ENCODE data around the gene SULT1A1.
"Not testable (repeated sequence)": the region's sequence is repeated elsewhere in the genome, so short reads cannot be mapped to it uniquely, and the experiment has no call there.

Gene SULT1A1

GRCh38 chr16:28602529-28602928, 7.3 kb downstream of the SULT1A1 start:
- DNase-seq (ENCODE audit: low spot score in 2 of 2) (no peak), ATAC-seq (ENCODE audit: low read depth) (no peak)
- Mint-ChIP-seq H3K27me3 (no peaks in the 10 kb centered on the region), H3K4me1 (peaks cover 3% of the 10 kb centered on the region), H3K9me3 (no peaks in the 10 kb centered on the region), H3K4me3 (no peak overlapping the region), H3K27ac (no peak overlapping the region), H3K36me3 (no peaks in the 10 kb centered on the region)

GRCh38 chr16:28602062-28602461, 7.8 kb downstream of the SULT1A1 start:
- not testable (repeated sequence) for H3K36me3 Mint-ChIP-seq; DNase-seq (ENCODE audit: low spot score in 2 of 2); H3K27ac Mint-ChIP-seq; H3K4me3 Mint-ChIP-seq; ATAC-seq (ENCODE audit: low read depth); H3K4me1 Mint-ChIP-seq; H3K27me3 Mint-ChIP-seq; H3K9me3 Mint-ChIP-seq

GRCh38 chr16:28601589-28601988, 8.3 kb downstream of the SULT1A1 start:
- not testable (repeated sequence) for H3K9me3 Mint-ChIP-seq; H3K27ac Mint-ChIP-seq; ATAC-seq (ENCODE audit: low read depth); H3K27me3 Mint-ChIP-seq; DNase-seq (ENCODE audit: low spot score in 2 of 2); H3K4me1 Mint-ChIP-seq; H3K36me3 Mint-ChIP-seq
- H3K4me3 Mint-ChIP-seq = peak overlapping the region; percentile 51

- not testable (repeated sequence) for H3K36me3 Mint-ChIP-seq; ATAC-seq (ENCODE audit: low read depth); H3K27me3 Mint-ChIP-seq; H3K4me3 Mint-ChIP-seq; DNase-seq (ENCODE audit: low spot score in 2 of 2); H3K27ac Mint-ChIP-seq; H3K4me1 Mint-ChIP-seq; H3K9me3 Mint-ChIP-seq
Observed at GRCh38 chr16:28600965-28601364, 8.9 kb downstream of the SULT1A1 start.

- H3K9me3 Mint-ChIP-seq; H3K4me3 Mint-ChIP-seq; H3K4me1 Mint-ChIP-seq; H3K36me3 Mint-ChIP-seq; DNase-seq (ENCODE audit: low spot score in 2 of 2); H3K27ac Mint-ChIP-seq; H3K27me3 Mint-ChIP-seq: not testable (repeated sequence)
- peak; percentile 89 for ATAC-seq (ENCODE audit: low read depth)
Observed at GRCh38 chr16:28599377-28600285, 10.2 kb downstream of the SULT1A1 start.

- Mint-ChIP-seq H3K4me1 (no peaks in the 10 kb centered on the region), H3K36me3 (no peaks in the 10 kb centered on the region), H3K9me3 (no peaks in the 10 kb centered on the region), H3K27me3 (peaks cover 2% of the 10 kb centered on the region), H3K27ac (no peak overlapping the region), H3K4me3 (no peak overlapping the region)
- ATAC-seq (ENCODE audit: low read depth) = no peak
- DNase-seq (ENCODE audit: low spot score in 2 of 2) = no peak
Observed at GRCh38 chr16:28597692-28598261, 12.1 kb downstream of the SULT1A1 start.

GRCh38 chr16:28596840-28597691, 12.8 kb downstream of the SULT1A1 start, which contains the start of gene SULT1A2:
Gene SULT1A2, minus strand, starts transcription at chr16:28597050. Its CDS starts 1,120 bp downstream, at chr16:28595930.
- H3K27ac Mint-ChIP-seq = no peak within 1 kb of the TSS
- H3K36me3 Mint-ChIP-seq = no peaks in the 10 kb centered on the region
- no peak for ATAC-seq (ENCODE audit: low read depth)
- peaks cover 2% of the 10 kb centered on the region for H3K27me3 Mint-ChIP-seq
- H3K9me3 Mint-ChIP-seq = no peaks in the 10 kb centered on the region
- no peaks in the 10 kb centered on the region for H3K4me1 Mint-ChIP-seq
- no peak for DNase-seq (ENCODE audit: low spot score in 2 of 2)
- no peak within 1 kb of the TSS for H3K4me3 Mint-ChIP-seq

- DNase-seq (ENCODE audit: low spot score in 2 of 2) = no peak
- H3K4me3 Mint-ChIP-seq = no peak overlapping the region
Observed at GRCh38 chr16:28596115-28596630, 13.7 kb downstream of the SULT1A1 start.

GRCh38 chr16:28595451-28595850, 14.4 kb downstream of the SULT1A1 start:
- H3K4me3 Mint-ChIP-seq; ATAC-seq (ENCODE audit: low read depth); H3K9me3 Mint-ChIP-seq; DNase-seq (ENCODE audit: low spot score in 2 of 2); H3K4me1 Mint-ChIP-seq; H3K27me3 Mint-ChIP-seq; H3K27ac Mint-ChIP-seq: not testable (repeated sequence)
- H3K36me3 Mint-ChIP-seq = peaks cover 11% of the 10 kb centered on the region

More at GRCh38 chr16:28596115-28596630, 13.7 kb downstream of the SULT1A1 start:
- Mint-ChIP-seq H3K36me3 (peaks cover 6% of the 10 kb centered on the region), H3K27ac (no peak overlapping the region), H3K9me3 (no peaks in the 10 kb centered on the region), H3K27me3 (peaks cover 2% of the 10 kb centered on the region), H3K4me1 (no peaks in the 10 kb centered on the region)
- ATAC-seq (ENCODE audit: low read depth) = no peak

- Mint-ChIP-seq H3K4me3 (no peak overlapping the region), H3K27me3 (peaks cover 2% of the 10 kb centered on the region), H3K4me1 (no peaks in the 10 kb centered on the region), H3K9me3 (no peaks in the 10 kb centered on the region), H3K27ac (no peak overlapping the region), H3K36me3 (peaks cover 19% of the 10 kb centered on the region)
- ATAC-seq (ENCODE audit: low read depth) (no peak), DNase-seq (ENCODE audit: low spot score in 2 of 2) (no peak)
Observed at GRCh38 chr16:28592979-28593553, 16.8 kb downstream of the SULT1A1 start.

GRCh38 chr16:28592511-28592910, 17.3 kb downstream of the SULT1A1 start:
- H3K4me3 Mint-ChIP-seq = no peak overlapping the region
- H3K27ac Mint-ChIP-seq = no peak overlapping the region
- peaks cover 19% of the 10 kb centered on the region for H3K36me3 Mint-ChIP-seq
- no peaks in the 10 kb centered on the region for H3K9me3 Mint-ChIP-seq
- DNase-seq (ENCODE audit: low spot score in 2 of 2) = no peak
- no peaks in the 10 kb centered on the region for H3K4me1 Mint-ChIP-seq
- ATAC-seq (ENCODE audit: low read depth) = no peak
- H3K27me3 Mint-ChIP-seq = peaks cover 2% of the 10 kb centered on the region

GRCh38 chr16:28591355-28591754, 18.5 kb downstream of the SULT1A1 start:
- Mint-ChIP-seq H3K4me1 (no peaks in the 10 kb centered on the region), H3K36me3 (peaks cover 24% of the 10 kb centered on the region), H3K27ac (no peak overlapping the region), H3K9me3 (no peaks in the 10 kb centered on the region), H3K27me3 (peaks cover 2% of the 10 kb centered on the region), H3K4me3 (no peak overlapping the region)
- ATAC-seq (ENCODE audit: low read depth) (no peak), DNase-seq (ENCODE audit: low spot score in 2 of 2) (no peak)

GRCh38 chr16:28590384-28591340, 19.2 kb downstream of the SULT1A1 start:
- Mint-ChIP-seq H3K4me1 (no peaks in the 10 kb centered on the region), H3K27ac (no peak overlapping the region), H3K36me3 (peaks cover 26% of the 10 kb centered on the region), H3K4me3 (no peak overlapping the region), H3K9me3 (no peaks in the 10 kb centered on the region), H3K27me3 (no peaks in the 10 kb centered on the region)
- no peak for ATAC-seq (ENCODE audit: low read depth)
- no peak for DNase-seq (ENCODE audit: low spot score in 2 of 2)

All from memory B cell (primary cell).